HEK293 (cell line): ENCODE data around the gene RPS24.

Experiments used
- CTCF ChIA-PET: fragments of 350-600 bp; formaldehyde crosslinking; extraction: SDS; loops from one replicate; lab custom pipeline; 2021; ENCODE audit warnings: antibody characterized with exemption; lab: Yijun Ruan, JAX
- POLR2A ChIA-PET: fragments of 300-600 bp; formaldehyde crosslinking; extraction: SDS; loops from one replicate; lab custom pipeline; 2020; ENCODE audit warnings: antibody characterized with exemption, inconsistent platforms; lab: Yijun Ruan, JAX
- H3K27ac ChIP-seq: fragments of 200-500 bp; sonication (Bioruptor generic); 2 replicates; pipeline ENCODE4 v1.5.1; 2014; ENCODE audit warnings: low read depth, low read length, control low read depth, inconsistent platforms; ENCODE audit errors: extremely low read depth
- H3K36me3 ChIP-seq, 2 experiments: fragments of 200-500 bp in 1 of 2; sonication (Bioruptor generic) in 1 of 2; 1 replicate in 1 of 2; 2 replicates in 1 of 2; pipeline ENCODE4 v1.5.1; 2014 to 2017; ENCODE audit warnings: inconsistent platforms in 2 of 2, low read length in 2 of 2; ENCODE audit not compliant: control insufficient read depth in 2 of 2, insufficient read depth in 1 of 2
- H3K4me1 ChIP-seq: fragments of 200-500 bp; sonication (Bioruptor generic); 2 replicates; pipeline ENCODE4 v1.5.1; 2014; ENCODE audit warnings: mild to moderate bottlenecking, low read length, inconsistent platforms; ENCODE audit not compliant: control insufficient read depth, insufficient read depth
- H3K4me3 ChIP-seq: 2 replicates; pipeline ENCODE4 v1.5.1; 2011; ENCODE audit warnings: low read depth, mild to moderate bottlenecking, control low read depth, low read length, moderate library complexity
- H3K9me3 ChIP-seq: fragments of 200-500 bp; sonication (Bioruptor generic); 2 replicates; pipeline ENCODE4 v1.5.1; 2014; ENCODE audit warnings: low read depth, low read length, inconsistent platforms; ENCODE audit not compliant: control insufficient read depth, insufficient read depth
- BCL6B ChIP-seq: fragments of 450-650 bp; formaldehyde crosslinking; IDR thresholded peaks from 2 replicates; pipeline ENCODE4 v1.5.1; 2017; ENCODE audit warnings: missing biosample characterization, missing genetic modification characterization
- GLI4 ChIP-seq: fragments of 450-650 bp; formaldehyde crosslinking; IDR thresholded peaks from 2 replicates; pipeline ENCODE4 v1.5.1; 2016; ENCODE audit warnings: missing biosample characterization, missing genetic modification characterization
- GLIS1 ChIP-seq: fragments of 450-650 bp; formaldehyde crosslinking; IDR thresholded peaks from 2 replicates; pipeline ENCODE4 v1.5.1; 2016; ENCODE audit warnings: missing biosample characterization, missing genetic modification characterization
- MEIS1 ChIP-seq: sonication (generic); formaldehyde crosslinking; IDR thresholded peaks from 2 replicates; pipeline ENCODE4 v1.8.1; 2022; ENCODE audit warnings: missing genetic modification reagents, mild to moderate bottlenecking, borderline replicate concordance
- REST ChIP-seq: fragments of 450-650 bp; formaldehyde crosslinking; IDR thresholded peaks from 2 replicates; pipeline ENCODE4 v1.5.1; 2016; ENCODE audit warnings: missing biosample characterization, missing genetic modification characterization
- TSHZ1 ChIP-seq: fragments of 450-650 bp; formaldehyde crosslinking; IDR thresholded peaks from 2 replicates; pipeline ENCODE4 v1.5.1; 2016; ENCODE audit warnings: missing biosample characterization, missing genetic modification characterization, borderline replicate concordance
- ZNF19 ChIP-seq: fragments of 450-650 bp; formaldehyde crosslinking; IDR thresholded peaks from 2 replicates; pipeline ENCODE4; 2016; ENCODE audit warnings: missing biosample characterization, missing genetic modification characterization, low read depth
- ZNF202 ChIP-seq: fragments of 450-650 bp; formaldehyde crosslinking; IDR thresholded peaks from 2 replicates; pipeline ENCODE4 v1.5.1; 2016; ENCODE audit warnings: missing biosample characterization, missing genetic modification characterization, borderline replicate concordance
- ZNF350 ChIP-seq: fragments of 450-650 bp; formaldehyde crosslinking; IDR thresholded peaks from 2 replicates; pipeline ENCODE4 v1.5.0; 2017; ENCODE audit warnings: missing biosample characterization, mild to moderate bottlenecking, missing genetic modification characterization
- ZNF529 ChIP-seq: fragments of 450-650 bp; formaldehyde crosslinking; IDR thresholded peaks from 2 replicates; pipeline ENCODE4 v1.5.1; 2017; ENCODE audit warnings: missing genetic modification characterization, missing biosample characterization; ENCODE audit not compliant: insufficient replicate concordance
- ZNF530 ChIP-seq: fragments of 450-650 bp; formaldehyde crosslinking; IDR thresholded peaks from 2 replicates; pipeline ENCODE4 v1.5.1; 2016; ENCODE audit warnings: low read depth, missing biosample characterization, missing genetic modification characterization
- ZNF560 ChIP-seq: fragments of 450-650 bp; formaldehyde crosslinking; IDR thresholded peaks from 2 replicates; pipeline ENCODE4 v1.5.1; 2017; ENCODE audit warnings: missing biosample characterization, missing genetic modification characterization, borderline replicate concordance
- ZNF580 ChIP-seq: fragments of 450-650 bp; formaldehyde crosslinking; IDR thresholded peaks from 2 replicates; pipeline ENCODE4 v1.5.1; 2016; ENCODE audit warnings: missing biosample characterization, missing genetic modification characterization
- ZNF596 ChIP-seq: fragments of 450-650 bp; IDR thresholded peaks from 2 replicates; pipeline ENCODE4 v1.5.0; 2018; ENCODE audit warnings: missing biosample characterization, mild to moderate bottlenecking, missing genetic modification characterization, moderate library complexity
- ZSCAN23 ChIP-seq: fragments of 450-650 bp; formaldehyde crosslinking; IDR thresholded peaks from 2 replicates; pipeline ENCODE4 v1.5.1; 2016; ENCODE audit warnings: missing biosample characterization, missing genetic modification characterization
- TF ChIP-seq, protein P1 (sequence below): fragments of 450-650 bp; formaldehyde crosslinking; IDR thresholded peaks from 2 replicates; pipeline ENCODE4 v1.5.1; 2016; ENCODE audit warnings: missing biosample characterization, missing genetic modification characterization

Gene RPS24

GRCh38 chr10:78079411-78079810 lies 45.7 kb downstream of the RPS24 start (continued):
- TF ChIP-seq, protein P1, sequence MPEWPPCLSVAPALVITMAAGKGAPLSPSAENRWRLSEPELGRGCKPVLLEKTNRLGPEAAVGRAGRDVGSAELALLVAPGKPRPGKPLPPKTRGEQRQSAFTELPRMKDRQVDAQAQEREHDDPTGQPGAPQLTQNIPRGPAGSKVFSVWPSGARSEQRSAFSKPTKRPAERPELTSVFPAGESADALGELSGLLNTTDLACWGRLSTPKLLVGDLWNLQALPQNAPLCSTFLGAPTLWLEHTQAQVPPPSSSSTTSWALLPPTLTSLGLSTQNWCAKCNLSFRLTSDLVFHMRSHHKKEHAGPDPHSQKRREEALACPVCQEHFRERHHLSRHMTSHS (tag by site-specific recombination), result no peak
- no peak for TF ChIP-seq ZNF19 (tag by site-specific recombination)
- no peak for TF ChIP-seq ZNF202 (tag by site-specific recombination)
- no peak for TF ChIP-seq GLIS1 (tag by site-specific recombination)
- no peak for TF ChIP-seq ZNF350 (tag by site-specific recombination)
- TF ChIP-seq MEIS1, result no peak
- no peak for TF ChIP-seq ZNF580 (tag by site-specific recombination)
- no peak for TF ChIP-seq ZNF530 (tag by site-specific recombination)
- no peak for TF ChIP-seq ZNF529 (tag by site-specific recombination)
- no peak for TF ChIP-seq REST (tag by site-specific recombination)
- TF ChIP-seq TSHZ1 (tag by site-specific recombination), result no peak
- TF ChIP-seq ZSCAN23, result no peak

- ChIA-PET CTCF (no interaction called here), POLR2A (no interaction called here)
- Histone ChIP-seq H3K9me3 (no peaks in the 10 kb centered on the region), H3K4me3 (no peak overlapping the region), H3K27ac (no peak overlapping the region), H3K4me1 (no peaks in the 10 kb centered on the region), H3K36me3 (no peaks in the 10 kb centered on the region)
- no peak for TF ChIP-seq BCL6B (tag by site-specific recombination)
- no peak for TF ChIP-seq GLI4 (tag by site-specific recombination)
- TF ChIP-seq ZNF596 (tag by site-specific recombination), result no peak
- no peak for TF ChIP-seq ZNF560 (tag by site-specific recombination)
These were observed 47.6 kb downstream of the RPS24 start for GRCh38 chr10:78081292-78081691.
